ENCODE data around the gene ARHGEF10L. TPM values are rescaled to one million over a fixed set of nuclear protein-coding genes. Genes with fewer than 3 reads are reported as not detected.

Gene ARHGEF10L
- total RNA-seq, 6 experiments from 2014 or later = 11.1 to 29.0 (median 26.7) TPM

GRCh38 chr1:17553975-17554700, 14.6 kb downstream of the ARHGEF10L start:
- Mint-ChIP-seq H3K36me3 (ENCODE audit: low read depth) (no peaks in the 10 kb centered on the region), H3K9me3 (no peaks in the 10 kb centered on the region), H3K4me3 (peak overlapping the region; percentile 44), H3K4me1 (ENCODE audit: low read depth) (peaks cover 72% of the 10 kb centered on the region), H3K27me3 (ENCODE audit: insufficient read depth) (peaks cover 1% of the 10 kb centered on the region; the same call in 1 of the 2 replicates), H3K27ac (peak overlapping the region; percentile 95)
- TF ChIP-seq, protein P1, sequence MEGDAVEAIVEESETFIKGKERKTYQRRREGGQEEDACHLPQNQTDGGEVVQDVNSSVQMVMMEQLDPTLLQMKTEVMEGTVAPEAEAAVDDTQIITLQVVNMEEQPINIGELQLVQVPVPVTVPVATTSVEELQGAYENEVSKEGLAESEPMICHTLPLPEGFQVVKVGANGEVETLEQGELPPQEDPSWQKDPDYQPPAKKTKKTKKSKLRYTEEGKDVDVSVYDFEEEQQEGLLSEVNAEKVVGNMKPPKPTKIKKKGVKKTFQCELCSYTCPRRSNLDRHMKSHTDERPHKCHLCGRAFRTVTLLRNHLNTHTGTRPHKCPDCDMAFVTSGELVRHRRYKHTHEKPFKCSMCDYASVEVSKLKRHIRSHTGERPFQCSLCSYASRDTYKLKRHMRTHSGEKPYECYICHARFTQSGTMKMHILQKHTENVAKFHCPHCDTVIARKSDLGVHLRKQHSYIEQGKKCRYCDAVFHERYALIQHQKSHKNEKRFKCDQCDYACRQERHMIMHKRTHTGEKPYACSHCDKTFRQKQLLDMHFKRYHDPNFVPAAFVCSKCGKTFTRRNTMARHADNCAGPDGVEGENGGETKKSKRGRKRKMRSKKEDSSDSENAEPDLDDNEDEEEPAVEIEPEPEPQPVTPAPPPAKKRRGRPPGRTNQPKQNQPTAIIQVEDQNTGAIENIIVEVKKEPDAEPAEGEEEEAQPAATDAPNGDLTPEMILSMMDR (IDR thresholded peaks at IDR 0.05) = no peak
- DNase-seq = peak; percentile 72

DNA sequence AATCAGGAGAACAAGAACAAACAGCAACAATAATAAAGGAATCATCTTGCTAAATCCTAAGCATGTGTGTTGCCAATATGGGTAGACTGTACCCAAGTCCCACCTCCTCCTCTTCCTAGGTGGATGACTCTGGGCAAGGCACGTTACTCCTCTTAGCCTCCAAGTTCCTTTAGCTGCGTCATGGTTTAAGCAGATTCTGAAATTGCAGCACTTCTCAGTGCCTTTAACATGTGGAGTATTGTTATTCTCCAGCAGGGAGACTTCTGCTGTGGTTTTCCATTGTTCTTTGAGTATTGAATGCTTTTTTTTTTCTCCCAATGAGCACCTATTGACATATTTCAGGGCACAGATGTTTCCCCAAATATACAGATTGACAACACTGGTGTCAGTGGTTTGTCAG, 15.5 kb downstream of the ARHGEF10L start:
- DNase-seq = no peak
- no peak overlapping the region for H3K4me3 Mint-ChIP-seq
- H3K27ac Mint-ChIP-seq = peak overlapping the region; percentile 95
- no peaks in the 10 kb centered on the region for H3K9me3 Mint-ChIP-seq
- H3K27me3 Mint-ChIP-seq (ENCODE audit: insufficient read depth) = peaks cover 1% of the 10 kb centered on the region; the same call in 1 of the 2 replicates
- no peaks in the 10 kb centered on the region for H3K36me3 Mint-ChIP-seq (ENCODE audit: low read depth)
- H3K4me1 Mint-ChIP-seq (ENCODE audit: low read depth) = peaks cover 70% of the 10 kb centered on the region
- TF ChIP-seq, protein P1 (IDR thresholded peaks at IDR 0.05) = no peak

GRCh38 chr1:17557986-17558385, 18.5 kb downstream of the ARHGEF10L start:
- H3K27ac Mint-ChIP-seq = no peak overlapping the region
- no peaks in the 10 kb centered on the region for H3K27me3 Mint-ChIP-seq (ENCODE audit: insufficient read depth)
- peaks cover 60% of the 10 kb centered on the region for H3K4me1 Mint-ChIP-seq (ENCODE audit: low read depth)
- H3K36me3 Mint-ChIP-seq (ENCODE audit: low read depth) = no peaks in the 10 kb centered on the region
- no peaks in the 10 kb centered on the region for H3K9me3 Mint-ChIP-seq
- DNase-seq = no peak
- no peak overlapping the region for H3K4me3 Mint-ChIP-seq
- TF ChIP-seq, protein P1 (IDR thresholded peaks at IDR 0.05) = no peak

DNA sequence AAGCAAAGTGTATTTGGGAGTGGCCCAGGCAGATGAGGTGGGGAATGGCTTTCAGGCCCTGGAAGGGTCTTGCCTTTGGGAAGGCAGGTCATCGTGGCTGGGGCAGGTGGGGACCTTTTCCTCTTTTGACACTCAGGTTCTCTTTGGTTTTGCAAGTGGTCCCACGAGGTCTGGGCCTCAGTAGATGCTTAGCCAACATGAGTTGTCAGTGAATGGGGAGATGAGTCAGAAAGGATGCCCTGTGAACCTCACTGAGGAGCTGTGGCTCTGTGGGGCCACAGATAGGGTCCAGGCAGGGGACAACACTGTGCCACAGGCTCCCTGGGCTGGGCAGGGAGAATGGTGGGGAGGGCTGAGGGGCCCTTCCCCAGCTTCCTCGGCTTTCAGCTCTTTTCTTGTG, 19.0 kb downstream of the ARHGEF10L start:
- Mint-ChIP-seq H3K27ac (peak overlapping the region; percentile 31; the same call in 1 of the 2 replicates), H3K9me3 (no peaks in the 10 kb centered on the region), H3K4me1 (ENCODE audit: low read depth) (peaks cover 55% of the 10 kb centered on the region), H3K27me3 (ENCODE audit: insufficient read depth) (no peaks in the 10 kb centered on the region), H3K36me3 (ENCODE audit: low read depth) (no peaks in the 10 kb centered on the region), H3K4me3 (no peak overlapping the region)
- DNase-seq = no peak
- TF ChIP-seq, protein P1 (IDR thresholded peaks at IDR 0.05) = no peak

- Mint-ChIP-seq H3K27ac (peak overlapping the region; percentile 31), H3K36me3 (ENCODE audit: low read depth) (no peaks in the 10 kb centered on the region), H3K9me3 (no peaks in the 10 kb centered on the region), H3K4me1 (ENCODE audit: low read depth) (peaks cover 49% of the 10 kb centered on the region), H3K4me3 (no peak overlapping the region), H3K27me3 (ENCODE audit: insufficient read depth) (no peaks in the 10 kb centered on the region)
- TF ChIP-seq, protein P1 (IDR thresholded peaks at IDR 0.05) = no peak
- DNase-seq = no peak
Observed at GRCh38 chr1:17558954-17559614, 19.6 kb downstream of the ARHGEF10L start.

Data from HFFc6 (cell line).